Gastrocnemius medialis (tissue), 4 donors: ENCODE measurements around the gene RADIL. TPM values are rescaled to one million over a fixed set of nuclear protein-coding genes. Genes with fewer than 3 reads are reported as not detected.

Experiments used
- ATAC-seq, 2 donors: fragments of 150-250 bp; one replicate each; pipeline ENCODE4 v1.9.1; 2016
- DNase-seq, 2 donors: peaks; one replicate each; pipeline ENCODE4 v3.0.0-alpha.2; 2019
- H3K27ac ChIP-seq, 4 donors: fragments of 200-600 bp; sonication (generic); 1 replicate in 1 of 4; 2 replicates in 3 of 4; pipeline ENCODE4 v1.5.1; 2016 to 2018; ENCODE audit warnings: mild to moderate bottlenecking in 2 of 4, moderate library complexity in 1 of 4
- H3K27me3 ChIP-seq, 3 donors: fragments of 200-600 bp; sonication (generic) in 2 of 3; 1 replicate in 1 of 3; 2 replicates in 2 of 3; pipeline versions ENCODE4 v1.5.1 to v1.6.0; 2016 to 2019; ENCODE audit warnings: mild to moderate bottlenecking in 1 of 3, moderate library complexity in 1 of 3
- H3K36me3 ChIP-seq, 2 donors: fragments of 200-600 bp; sonication (generic) in 1 of 2; one replicate each; pipeline ENCODE4 v1.5.1; 2017 to 2018
- H3K4me1 ChIP-seq, 2 donors: fragments of 200-600 bp; sonication (generic) in 1 of 2; one replicate each; pipeline ENCODE4 v1.5.1; 2016 to 2017; ENCODE audit warnings: mild to moderate bottlenecking in 2 of 2
- H3K4me3 ChIP-seq, 4 donors: fragments of 200-600 bp; sonication (generic) in 3 of 4; 1 replicate in 1 of 4; 2 replicates in 3 of 4; pipeline ENCODE4 v1.5.1; 2016 to 2019; ENCODE audit warnings: mild to moderate bottlenecking in 2 of 4
- H3K9me3 ChIP-seq, 3 donors: fragments of 200-600 bp; sonication (generic) in 2 of 3; 1 replicate in 1 of 3; 2 replicates in 2 of 3; pipeline ENCODE4 v1.5.1; 2016 to 2019
- POLR2A ChIP-seq, 2 donors: fragments of 450-650 bp; IDR thresholded peaks; one replicate each; pipeline ENCODE4 v1.6.1; 2017; ENCODE audit warnings: antibody characterized with exemption in 2 of 2, mild to moderate bottlenecking in 2 of 2, moderate library complexity in 2 of 2
- in situ Hi-C, 4 donors: fragments of 200-750 bp; cut with MboI; loops; one replicate each; pipeline versions ENCODE4 v1.15.0 to v1.8.0; 2017; ENCODE audit warnings: low sequenced_read_pairs in 4 of 4
- intact Hi-C: fragments of 100-400 bp; cut with DNase I; formaldehyde crosslinking; loops from one replicate; pipeline ENCODE4 v1.15.1; 2023; ENCODE audit warnings: low total_unique reads
- total RNA-seq, 4 donors: library from RNA; depleted of rRNA; stranded (reverse); fragments of >200 nt; gene quantifications; one replicate each; pipeline versions ENCODE4 v1.1.0 to v1.2.3, GENCODE V29; 2016
- TF ChIP-seq, protein P1 (sequence below), 5 experiments: fragments of 450-650 bp in 3 of 5; fragments of 200-600 bp in 2 of 5; sonication (generic) in 2 of 5; IDR thresholded peaks in 4 of 5; conservative IDR thresholded peaks in 1 of 5; 1 replicate in 4 of 5; 2 replicates in 1 of 5; pipeline ENCODE4 v1.5.1; 2016 to 2019; ENCODE audit warnings: antibody characterized with exemption in 5 of 5, mild to moderate bottlenecking in 3 of 5, moderate library complexity in 3 of 5

Gene RADIL
- total RNA-seq, 4 donors from 2014 or later: 2.1 to 12.1 (median 5.0) TPM

DNA sequence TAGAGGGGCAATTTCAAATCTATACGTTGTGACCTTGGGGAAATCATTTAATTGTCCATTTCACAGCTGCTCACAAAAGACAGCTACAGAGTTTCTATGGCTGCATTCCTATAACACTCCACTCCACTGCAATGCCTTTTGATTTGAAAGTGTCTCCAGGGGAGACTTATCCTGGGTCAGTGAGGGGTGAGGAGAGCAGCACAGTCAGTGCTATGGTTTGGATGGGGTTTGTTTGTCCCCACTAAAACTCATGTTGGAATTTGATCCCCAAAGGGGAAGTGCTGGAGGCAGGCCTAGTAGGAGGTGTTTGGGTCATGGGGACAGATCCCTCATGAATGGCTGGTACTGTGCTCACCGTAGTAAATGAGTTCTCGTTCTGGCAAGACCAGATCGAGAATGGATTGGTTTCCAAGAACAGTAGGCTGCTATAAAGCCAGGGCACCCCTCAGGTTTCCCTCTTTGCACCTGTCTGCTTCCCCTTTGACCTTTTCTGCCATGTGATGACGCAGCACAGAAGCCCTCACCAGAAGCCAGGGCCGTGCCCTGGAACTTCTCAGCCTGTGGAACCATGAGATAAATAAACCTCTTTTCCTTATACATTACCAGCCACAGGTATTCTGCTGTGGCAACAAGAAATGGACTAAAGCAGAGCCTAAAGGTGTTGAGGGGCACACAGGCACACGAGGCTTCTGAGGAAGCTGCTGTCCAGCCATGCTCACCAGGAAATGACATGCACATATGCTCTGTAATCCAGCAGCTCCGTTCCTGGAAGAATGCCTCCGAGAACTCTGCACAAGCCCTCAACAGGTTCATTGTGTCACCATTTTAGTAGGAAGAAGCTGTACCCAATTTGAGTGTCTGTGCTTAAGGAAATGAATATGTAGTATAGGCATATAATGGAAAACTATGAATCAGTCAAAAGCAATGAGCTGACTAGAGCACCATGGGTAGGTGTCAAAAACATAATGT lies 16.7 kb downstream of the RADIL start:
- no peak for ATAC-seq

DNA sequence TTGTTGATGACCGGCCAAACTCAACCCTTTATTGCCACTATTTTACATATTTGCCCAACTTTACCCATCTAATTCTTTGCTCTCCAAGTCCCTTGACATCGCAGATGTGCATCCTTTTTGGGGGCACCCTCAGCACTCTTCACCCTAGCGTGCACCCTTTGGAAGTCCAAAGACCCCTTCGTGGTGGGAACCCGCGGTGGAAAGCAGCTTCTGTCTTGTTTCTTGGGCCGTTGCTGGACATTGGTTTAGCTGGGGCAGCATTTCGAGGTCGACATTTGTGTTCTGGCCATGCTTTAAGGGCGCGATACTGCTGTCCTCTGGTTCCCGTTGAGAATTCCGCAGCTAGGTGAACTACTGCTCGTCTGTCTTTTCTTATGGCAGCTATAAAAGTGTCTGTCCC lies 21.4 kb downstream of the RADIL start:
- H3K27me3 ChIP-seq: peaks cover 4 to 14% (median 12%) of the 10 kb centered on the region in 3 donors
- H3K4me3 ChIP-seq: peak overlapping the region in 3 of 4 donors; percentile 7 to 41 (median 20)
- intact Hi-C loops (no loop called here), in situ Hi-C loops (no loop called here)
- no peaks in the 10 kb centered on the region for H3K36me3 ChIP-seq
- TF ChIP-seq, protein P1, sequence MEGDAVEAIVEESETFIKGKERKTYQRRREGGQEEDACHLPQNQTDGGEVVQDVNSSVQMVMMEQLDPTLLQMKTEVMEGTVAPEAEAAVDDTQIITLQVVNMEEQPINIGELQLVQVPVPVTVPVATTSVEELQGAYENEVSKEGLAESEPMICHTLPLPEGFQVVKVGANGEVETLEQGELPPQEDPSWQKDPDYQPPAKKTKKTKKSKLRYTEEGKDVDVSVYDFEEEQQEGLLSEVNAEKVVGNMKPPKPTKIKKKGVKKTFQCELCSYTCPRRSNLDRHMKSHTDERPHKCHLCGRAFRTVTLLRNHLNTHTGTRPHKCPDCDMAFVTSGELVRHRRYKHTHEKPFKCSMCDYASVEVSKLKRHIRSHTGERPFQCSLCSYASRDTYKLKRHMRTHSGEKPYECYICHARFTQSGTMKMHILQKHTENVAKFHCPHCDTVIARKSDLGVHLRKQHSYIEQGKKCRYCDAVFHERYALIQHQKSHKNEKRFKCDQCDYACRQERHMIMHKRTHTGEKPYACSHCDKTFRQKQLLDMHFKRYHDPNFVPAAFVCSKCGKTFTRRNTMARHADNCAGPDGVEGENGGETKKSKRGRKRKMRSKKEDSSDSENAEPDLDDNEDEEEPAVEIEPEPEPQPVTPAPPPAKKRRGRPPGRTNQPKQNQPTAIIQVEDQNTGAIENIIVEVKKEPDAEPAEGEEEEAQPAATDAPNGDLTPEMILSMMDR (IDR thresholded peaks at IDR 0.05 in 4 of 5, conservative IDR thresholded peaks at IDR 0.05 in 1 of 5): no peak
- TF ChIP-seq POLR2A (IDR thresholded peaks at IDR 0.05): no peak
- no peak for ATAC-seq
- DNase-seq: no peak
- no peaks in the 10 kb centered on the region for H3K9me3 ChIP-seq
- H3K27ac ChIP-seq: no peak overlapping the region
- H3K4me1 ChIP-seq: no peaks in the 10 kb centered on the region

More for the DNA sequence above, 16.7 kb downstream of the RADIL start:
- DNase-seq: no peak
- no peaks in the 10 kb centered on the region for H3K36me3 ChIP-seq
- H3K9me3 ChIP-seq: no peaks in the 10 kb centered on the region
- intact Hi-C loops (no loop called here), in situ Hi-C loops (no loop called here)
- peaks cover 4 to 10% (median 8%) of the 10 kb centered on the region in 3 donors for H3K27me3 ChIP-seq
- no peak overlapping the region for H3K27ac ChIP-seq
- H3K4me1 ChIP-seq: no peaks in the 10 kb centered on the region
- no peak for TF ChIP-seq POLR2A (IDR thresholded peaks at IDR 0.05)
- TF ChIP-seq, protein P1 (IDR thresholded peaks at IDR 0.05 in 4 of 5, conservative IDR thresholded peaks at IDR 0.05 in 1 of 5): no peak
- no peak overlapping the region for H3K4me3 ChIP-seq

DNA sequence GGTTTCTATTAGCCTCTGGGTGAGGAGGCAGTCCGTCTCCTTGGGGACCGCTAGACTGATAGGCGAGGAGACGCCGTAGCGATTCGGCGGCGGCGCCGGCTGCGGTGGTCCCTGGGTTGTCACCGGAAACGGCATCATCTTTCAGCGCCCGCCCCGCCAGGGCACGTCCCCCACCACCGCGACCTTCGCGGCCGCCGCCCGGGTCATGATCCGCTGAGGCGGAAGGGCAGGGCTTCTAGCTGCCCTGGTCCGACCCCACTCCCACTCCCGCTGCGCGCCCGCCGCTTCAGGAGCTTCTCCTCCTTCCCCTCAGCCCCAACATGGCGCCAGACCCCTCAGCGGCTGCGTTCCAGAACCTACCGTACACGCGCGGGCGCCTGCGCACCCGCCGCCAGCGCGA lies 21.8 kb downstream of the RADIL start, which contains the start of gene PAPOLB:
Gene PAPOLB, minus strand, starts transcription at position 358 of the 400 bp plus-strand sequence. Its CDS starts 220 bp downstream, at position 138.
- no peak for DNase-seq
- no peak for TF ChIP-seq POLR2A (IDR thresholded peaks at IDR 0.05)
- TF ChIP-seq, protein P1 (IDR thresholded peaks at IDR 0.05 in 4 of 5, conservative IDR thresholded peaks at IDR 0.05 in 1 of 5): no peak
- no peak within 1 kb of the TSS for H3K27ac ChIP-seq
- ATAC-seq: no peak
- in situ Hi-C loops (no loop called here), intact Hi-C loops (no loop called here)
- peaks cover 4 to 14% (median 12%) of the 10 kb centered on the region in 3 donors for H3K27me3 ChIP-seq
- H3K9me3 ChIP-seq: no peaks in the 10 kb centered on the region
- H3K36me3 ChIP-seq: no peaks in the 10 kb centered on the region
- no peaks in the 10 kb centered on the region for H3K4me1 ChIP-seq
- peak within 1 kb of the TSS; percentile 7 to 41 (median 22) for H3K4me3 ChIP-seq

DNA sequence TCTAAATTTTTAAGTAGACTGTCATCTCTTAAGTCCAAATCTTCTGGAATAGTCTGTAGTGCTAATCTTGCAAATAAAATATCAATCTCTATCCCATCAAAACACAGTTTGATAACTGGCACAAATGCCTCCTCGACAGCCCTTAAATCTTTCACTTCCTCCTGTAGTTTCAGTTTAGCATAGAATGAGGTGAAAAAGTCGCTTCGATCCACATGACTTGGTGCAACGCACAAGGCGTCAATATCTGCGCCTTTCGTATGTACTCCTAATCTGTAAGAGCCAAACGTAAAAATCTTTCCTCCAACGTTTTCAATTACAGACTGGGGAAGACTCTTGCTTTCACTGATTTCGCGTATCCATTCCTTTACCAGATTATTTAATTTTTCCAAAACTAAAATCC lies 22.3 kb downstream of the RADIL start:
- in situ Hi-C loops: no loop called here
- TF ChIP-seq, protein P1 (IDR thresholded peaks at IDR 0.05 in 4 of 5, conservative IDR thresholded peaks at IDR 0.05 in 1 of 5): no peak
- TF ChIP-seq POLR2A (IDR thresholded peaks at IDR 0.05): no peak
- Histone ChIP-seq H3K4me3 (peak overlapping the region in 3 of 4 donors; percentile 20 to 41 (median 23)), H3K9me3 (no peaks in the 10 kb centered on the region), H3K36me3 (no peaks in the 10 kb centered on the region), H3K27me3 (peaks cover 4 to 14% (median 12%) of the 10 kb centered on the region in 3 donors), H3K4me1 (no peaks in the 10 kb centered on the region), H3K27ac (no peak overlapping the region)
- DNase-seq (no peak), ATAC-seq (no peak)
- intact Hi-C loops: no loop called here
